Measurements from ENCODE around the gene ANTXR2. TPM values are rescaled to one million over a fixed set of nuclear protein-coding genes. Genes with fewer than 3 reads are reported as not detected.

Gene ANTXR2
- total RNA-seq, 4 donors from 2014 or later, result 69.6 to 139 (median 118) TPM

DNA sequence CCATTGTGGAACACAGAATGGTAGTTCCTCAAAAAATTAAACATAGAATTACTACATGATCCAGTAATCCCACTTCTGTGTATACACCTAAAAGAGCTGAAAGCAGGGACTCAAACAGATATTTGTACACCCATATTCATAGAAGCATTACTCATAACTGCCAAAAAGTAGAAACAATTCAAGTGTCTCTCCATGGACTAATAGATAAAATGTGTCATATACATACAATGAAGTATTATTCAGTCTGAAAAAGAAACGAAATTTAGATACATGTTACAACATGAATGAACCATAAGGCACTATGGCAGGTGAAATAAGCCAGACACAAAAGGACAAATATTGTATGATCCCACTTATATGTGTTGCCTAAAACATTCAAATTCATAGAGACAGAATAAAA, 145.1 kb downstream of the ANTXR2 start:
- Histone ChIP-seq H3K4me3 (no peak overlapping the region), H3K27me3 (no peaks in the 10 kb centered on the region), H3K27ac (no peak overlapping the region), H3K36me3 (peaks cover 0 to 5% (median 0%) of the 10 kb centered on the region in 3 donors), H3K4me1 (no peaks in the 10 kb centered on the region), H3K9me3 (no peaks in the 10 kb centered on the region)
- TF ChIP-seq POLR2A (IDR thresholded peaks at IDR 0.05) (no peak), EP300 (IDR thresholded peaks at IDR 0.05) (no peak)
- TF ChIP-seq, protein P1, sequence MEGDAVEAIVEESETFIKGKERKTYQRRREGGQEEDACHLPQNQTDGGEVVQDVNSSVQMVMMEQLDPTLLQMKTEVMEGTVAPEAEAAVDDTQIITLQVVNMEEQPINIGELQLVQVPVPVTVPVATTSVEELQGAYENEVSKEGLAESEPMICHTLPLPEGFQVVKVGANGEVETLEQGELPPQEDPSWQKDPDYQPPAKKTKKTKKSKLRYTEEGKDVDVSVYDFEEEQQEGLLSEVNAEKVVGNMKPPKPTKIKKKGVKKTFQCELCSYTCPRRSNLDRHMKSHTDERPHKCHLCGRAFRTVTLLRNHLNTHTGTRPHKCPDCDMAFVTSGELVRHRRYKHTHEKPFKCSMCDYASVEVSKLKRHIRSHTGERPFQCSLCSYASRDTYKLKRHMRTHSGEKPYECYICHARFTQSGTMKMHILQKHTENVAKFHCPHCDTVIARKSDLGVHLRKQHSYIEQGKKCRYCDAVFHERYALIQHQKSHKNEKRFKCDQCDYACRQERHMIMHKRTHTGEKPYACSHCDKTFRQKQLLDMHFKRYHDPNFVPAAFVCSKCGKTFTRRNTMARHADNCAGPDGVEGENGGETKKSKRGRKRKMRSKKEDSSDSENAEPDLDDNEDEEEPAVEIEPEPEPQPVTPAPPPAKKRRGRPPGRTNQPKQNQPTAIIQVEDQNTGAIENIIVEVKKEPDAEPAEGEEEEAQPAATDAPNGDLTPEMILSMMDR (IDR thresholded peaks at IDR 0.05), result no peak
- WGBS, 2 donors, result 48 to 60% methylated on average over 1 of the region's 1 CpG
- no peak for DNase-seq (ENCODE audit: low spot score in 2 of 2)

DNA sequence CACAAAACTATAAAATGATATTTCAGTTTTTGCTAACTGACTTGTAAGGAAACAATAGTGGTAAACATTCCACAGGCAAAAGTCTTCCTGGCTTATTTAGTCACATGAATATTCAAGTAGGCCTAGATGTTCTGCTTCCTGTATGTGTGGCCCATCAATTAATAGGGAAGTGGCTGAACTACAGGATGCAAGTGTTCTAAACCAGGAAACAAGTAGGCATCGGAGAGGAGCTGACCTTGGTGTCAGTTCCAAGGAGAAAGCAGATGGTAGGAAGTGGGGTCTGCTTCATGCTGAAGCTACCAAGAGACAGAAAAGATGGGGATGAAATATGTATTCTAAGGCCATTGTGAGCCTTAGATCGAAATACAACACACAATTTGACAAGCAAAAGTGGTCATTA, 149.7 kb downstream of the ANTXR2 start:
- H3K36me3 ChIP-seq, result no peaks in the 10 kb centered on the region
- no peak overlapping the region for H3K4me3 ChIP-seq
- WGBS, 2 donors, result 68 to 74% methylated on average over 2 of the region's 2 CpGs
- H3K27ac ChIP-seq, result no peak overlapping the region
- no peaks in the 10 kb centered on the region for H3K27me3 ChIP-seq
- no peak for DNase-seq (ENCODE audit: low spot score in 2 of 2)
- no peaks in the 10 kb centered on the region for H3K9me3 ChIP-seq
- TF ChIP-seq, protein P1 (IDR thresholded peaks at IDR 0.05), result no peak
- no peak for TF ChIP-seq POLR2A (IDR thresholded peaks at IDR 0.05)
- no peak for TF ChIP-seq EP300 (IDR thresholded peaks at IDR 0.05)
- H3K4me1 ChIP-seq, result no peaks in the 10 kb centered on the region

DNA sequence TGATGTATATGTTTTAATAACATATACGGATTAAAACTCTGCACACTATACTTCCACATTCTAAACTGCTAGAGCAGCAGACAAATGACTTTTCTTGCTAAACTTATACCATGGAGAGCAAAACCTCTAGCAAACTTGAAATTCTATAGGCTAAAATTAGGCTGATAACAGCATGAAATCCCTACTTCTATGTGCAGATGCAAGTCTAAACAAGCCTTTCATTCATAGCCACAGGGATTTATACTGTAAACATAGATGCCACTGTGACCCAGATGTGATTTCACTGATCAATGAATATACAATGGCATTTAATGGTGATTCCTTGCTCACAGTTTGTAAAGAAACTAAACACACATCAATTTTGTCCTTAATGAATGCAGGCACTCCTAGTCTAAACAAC, 151.0 kb downstream of the ANTXR2 start:
- Histone ChIP-seq H3K4me1 (no peaks in the 10 kb centered on the region), H3K9me3 (no peaks in the 10 kb centered on the region), H3K4me3 (no peak overlapping the region), H3K36me3 (no peaks in the 10 kb centered on the region), H3K27ac (no peak overlapping the region), H3K27me3 (no peaks in the 10 kb centered on the region)
- no peak for DNase-seq (ENCODE audit: low spot score in 2 of 2)
- 72 to 76% methylated on average over 1 of the region's 1 CpG for whole genome bisulfite sequencing, 2 donors
- TF ChIP-seq, protein P1 (IDR thresholded peaks at IDR 0.05), result no peak
- TF ChIP-seq EP300 (IDR thresholded peaks at IDR 0.05) (no peak), POLR2A (IDR thresholded peaks at IDR 0.05) (no peak)

DNA sequence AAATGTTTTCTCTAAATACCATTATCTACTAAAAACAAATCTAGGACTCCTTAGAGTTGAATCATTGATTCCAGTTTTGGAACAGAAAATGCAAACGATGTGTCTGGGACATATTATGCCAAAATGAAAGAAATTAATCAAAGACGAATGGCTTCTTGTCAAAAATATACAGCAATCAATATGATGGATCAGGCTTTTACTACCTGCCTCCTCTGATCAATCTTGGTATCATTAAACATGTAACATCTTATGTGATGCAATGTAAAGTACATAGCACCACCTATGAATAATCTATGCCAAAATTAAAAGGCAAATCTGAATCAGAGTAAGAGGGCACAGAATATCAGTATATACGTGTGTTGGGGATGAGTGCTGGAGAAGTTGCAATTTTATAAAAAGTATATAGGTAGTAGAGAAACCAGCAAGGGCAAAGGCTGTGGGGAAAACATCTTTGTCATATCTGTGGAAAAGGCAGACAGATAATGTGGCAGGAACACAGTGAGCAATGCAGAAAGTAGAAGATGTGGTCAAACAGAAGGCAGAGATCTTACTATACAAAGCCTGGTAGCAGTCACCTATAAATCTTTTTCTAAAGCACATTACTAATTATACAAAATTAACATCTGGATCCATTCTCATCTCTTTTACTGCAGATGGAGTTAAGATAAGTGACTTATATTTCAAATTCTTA, 152.7 kb downstream of the ANTXR2 start:
- no peak for DNase-seq (ENCODE audit: low spot score in 2 of 2)
- no peak overlapping the region for H3K27ac ChIP-seq
- TF ChIP-seq, protein P1 (IDR thresholded peaks at IDR 0.05), result no peak
- no peak for TF ChIP-seq EP300 (IDR thresholded peaks at IDR 0.05)
- TF ChIP-seq POLR2A (IDR thresholded peaks at IDR 0.05), result no peak
- H3K27me3 ChIP-seq, result no peaks in the 10 kb centered on the region
- H3K9me3 ChIP-seq, result no peaks in the 10 kb centered on the region
- no peak overlapping the region for H3K4me3 ChIP-seq
- H3K4me1 ChIP-seq, result no peaks in the 10 kb centered on the region
- whole genome bisulfite sequencing, 2 donors, result 63 to 64% methylated on average over 3 of the region's 3 CpGs
- no peaks in the 10 kb centered on the region for H3K36me3 ChIP-seq

DNA sequence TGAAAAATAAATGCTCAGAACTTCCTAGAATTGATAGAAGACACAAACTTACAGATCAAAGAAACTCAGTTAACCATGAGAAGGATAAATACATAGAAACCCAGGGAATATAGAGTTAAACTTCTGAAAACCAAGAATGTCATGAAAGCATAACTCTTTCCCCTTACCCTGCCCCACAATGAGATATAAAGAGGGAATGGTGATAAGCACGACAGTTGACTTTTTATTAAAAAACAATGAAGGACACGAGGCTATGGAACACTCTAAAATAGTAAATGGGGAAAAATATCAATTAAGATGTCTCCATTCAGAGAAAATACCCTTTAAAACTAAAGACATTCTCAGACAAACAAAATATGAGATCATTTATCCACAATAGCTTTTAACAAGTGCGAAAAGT, 154.7 kb downstream of the ANTXR2 start:
- H3K27ac ChIP-seq, result no peak overlapping the region
- TF ChIP-seq EP300 (IDR thresholded peaks at IDR 0.05), result no peak
- TF ChIP-seq, protein P1 (IDR thresholded peaks at IDR 0.05), result no peak
- TF ChIP-seq POLR2A (IDR thresholded peaks at IDR 0.05), result no peak
- H3K27me3 ChIP-seq, result no peaks in the 10 kb centered on the region
- WGBS, 2 donors, result 76 to 84% methylated on average over 3 of the region's 3 CpGs
- H3K4me3 ChIP-seq, result no peak overlapping the region
- H3K9me3 ChIP-seq, result no peaks in the 10 kb centered on the region
- no peaks in the 10 kb centered on the region for H3K4me1 ChIP-seq
- H3K36me3 ChIP-seq, result no peaks in the 10 kb centered on the region
- no peak for DNase-seq (ENCODE audit: low spot score in 2 of 2)
